NCI-H2081 (cell line): ENCODE results near the gene SUPV3L1.

Experiments used
- DNase-seq, 2 experiments: peaks; one replicate each; lab custom pipeline; 2025; lab: John Stamatoyannopoulos, UW

Gene SUPV3L1

GRCh38 chr10:69202332-69202731 is 22.3 kb downstream of the SUPV3L1 start:
- no peak for DNase-seq

DNA sequence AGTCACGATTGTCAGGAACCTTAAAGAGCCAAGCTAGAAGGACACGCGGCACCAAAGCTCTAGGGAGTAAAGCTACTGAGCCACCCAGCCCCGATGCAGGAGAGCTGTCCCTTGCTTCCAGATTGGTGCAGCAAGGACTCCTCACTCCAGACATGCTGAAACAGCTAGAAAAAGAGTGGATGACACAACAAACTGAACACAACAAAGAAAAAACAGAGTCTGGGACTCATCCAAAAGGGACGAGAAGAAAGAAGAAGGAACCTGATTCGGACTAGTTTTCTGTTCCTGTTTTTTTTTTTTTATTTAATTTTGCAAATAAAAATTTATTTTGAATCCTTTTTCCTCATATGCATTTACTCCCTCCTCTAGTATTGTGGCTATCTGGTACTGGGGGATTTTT is 28.7 kb downstream of the SUPV3L1 start:
- no peak for DNase-seq

DNA sequence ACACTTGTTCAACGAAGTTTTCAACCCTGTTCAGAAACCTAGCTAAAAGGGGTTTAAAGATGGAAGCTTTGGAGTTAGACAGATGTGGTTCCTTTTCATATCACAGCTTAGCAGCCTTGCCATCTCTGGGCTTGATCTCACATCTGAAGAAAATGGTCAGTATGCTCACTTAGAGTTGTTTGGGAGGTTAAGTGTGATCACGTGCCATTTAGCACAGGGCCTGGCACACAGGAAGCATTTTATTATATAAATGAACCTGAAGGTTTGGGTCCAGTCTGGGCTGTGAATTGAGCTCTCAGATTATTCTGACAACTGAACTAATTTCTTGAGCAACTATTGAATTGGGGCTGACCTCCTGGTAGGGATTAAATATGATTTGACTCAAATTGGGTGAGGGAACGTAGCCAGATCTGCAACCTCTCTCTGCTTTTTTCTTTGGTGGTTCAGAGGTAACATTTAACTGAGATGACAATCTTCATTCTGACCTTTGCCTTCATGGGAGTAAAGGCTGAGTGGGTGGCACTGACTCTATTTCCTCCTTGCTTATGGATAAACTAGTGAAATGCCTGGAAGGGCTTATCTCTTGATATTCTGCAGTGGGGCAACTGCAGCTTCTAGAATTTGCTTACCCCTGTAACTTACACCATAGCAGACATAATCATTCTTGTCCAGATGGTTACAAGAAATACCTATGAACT is 29.9 kb downstream of the SUPV3L1 start:
- no peak for DNase-seq

- no peak for DNase-seq
These were observed 31.1 kb downstream of the SUPV3L1 start for GRCh38 chr10:69211104-69211503.

- no peak for DNase-seq
These were observed 31.5 kb downstream of the SUPV3L1 start for GRCh38 chr10:69211524-69211923.

- DNase-seq, result no peak
These were observed 33.7 kb downstream of the SUPV3L1 start for GRCh38 chr10:69213591-69214311.

DNA sequence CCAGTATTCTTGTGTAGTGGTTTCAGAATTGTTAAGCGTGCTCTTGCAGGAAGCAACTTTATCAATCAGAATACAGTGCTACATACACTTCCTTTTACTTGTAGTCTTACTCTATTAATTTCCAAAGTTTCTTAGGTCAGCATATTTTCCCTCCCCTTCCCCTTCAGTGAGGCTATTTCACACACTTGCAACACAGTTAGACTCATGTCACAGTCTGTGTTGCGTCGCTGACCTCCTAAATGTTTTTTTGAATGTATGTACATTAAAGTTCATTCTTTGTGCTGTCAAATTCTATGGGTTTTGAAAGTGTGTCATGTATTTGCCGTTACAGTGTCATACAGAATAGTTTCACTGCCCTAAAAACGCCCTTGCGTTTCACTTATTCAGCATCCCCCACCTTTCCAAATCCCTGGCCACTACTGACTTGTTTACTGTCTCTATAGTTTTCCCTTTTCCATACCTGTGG is 34.7 kb downstream of the SUPV3L1 start:
- DNase-seq, result no peak

DNA sequence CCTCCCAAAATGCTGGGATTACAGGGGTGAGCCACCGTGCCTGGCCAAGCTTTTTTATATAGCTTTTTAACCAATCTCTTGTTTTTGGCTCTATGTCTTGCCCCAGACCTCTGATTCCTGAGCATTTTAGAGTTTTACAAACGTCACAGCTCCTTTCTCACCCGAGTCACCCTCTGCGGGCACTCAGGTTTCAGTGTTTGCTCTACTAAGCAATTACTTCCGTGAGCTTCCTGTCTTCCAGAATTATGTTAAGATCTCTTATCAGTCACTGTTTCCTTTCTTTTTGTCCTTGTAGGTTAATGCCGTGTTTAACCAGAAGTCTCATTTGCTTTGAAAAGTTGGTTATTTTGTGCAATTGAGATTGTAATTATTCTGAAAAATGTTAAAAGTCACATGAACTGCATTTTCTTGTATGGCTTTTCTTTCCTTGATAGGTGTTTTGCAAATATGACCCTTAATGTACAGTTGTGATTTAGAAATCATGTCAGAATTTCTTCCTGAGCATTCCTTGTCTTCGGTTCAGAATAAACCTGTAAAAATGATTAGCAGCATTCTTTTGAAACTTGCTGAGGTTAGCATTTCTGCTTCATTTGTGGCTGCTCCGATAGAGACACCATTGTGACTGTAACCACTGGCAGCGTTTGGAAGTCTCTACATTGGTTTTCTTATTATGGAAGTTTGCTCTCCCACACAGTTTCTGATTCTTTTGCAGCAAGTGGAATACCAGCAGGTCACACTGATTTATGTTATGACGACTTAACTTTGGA is 35.6 kb downstream of the SUPV3L1 start:
- no peak for DNase-seq

- no peak for DNase-seq
These were observed 36.6 kb downstream of the SUPV3L1 start for GRCh38 chr10:69216577-69217118.

DNA sequence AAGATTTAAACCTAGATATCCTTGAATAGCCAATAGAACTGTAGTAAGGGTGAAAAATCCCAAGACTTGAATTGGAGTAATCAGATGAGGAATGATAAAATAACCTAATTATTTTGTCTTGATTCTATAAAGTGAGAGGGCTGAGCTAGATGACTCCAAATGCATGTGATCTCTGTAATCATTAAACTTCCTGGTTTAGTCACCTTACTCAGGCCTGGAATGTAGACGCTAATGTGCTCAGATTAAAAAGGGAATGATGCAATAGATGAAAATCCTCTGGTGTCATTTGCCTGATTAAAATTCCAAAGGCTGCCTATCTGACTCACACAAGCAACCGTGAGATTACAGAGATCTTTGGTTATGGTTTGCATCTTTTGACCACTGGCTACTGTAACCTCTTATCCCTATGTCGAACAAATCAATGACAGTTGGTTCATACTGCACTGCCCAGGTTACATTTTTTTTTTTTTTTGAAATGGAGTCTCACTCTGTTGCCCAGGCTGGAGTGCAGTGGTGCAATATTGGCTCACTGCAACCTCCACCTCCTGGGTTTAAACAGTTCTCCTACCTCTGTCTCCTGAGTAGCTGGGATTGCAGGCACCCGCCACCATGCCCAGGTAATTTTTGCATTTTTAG is 37.2 kb downstream of the SUPV3L1 start:
- DNase-seq, result no peak

DNA sequence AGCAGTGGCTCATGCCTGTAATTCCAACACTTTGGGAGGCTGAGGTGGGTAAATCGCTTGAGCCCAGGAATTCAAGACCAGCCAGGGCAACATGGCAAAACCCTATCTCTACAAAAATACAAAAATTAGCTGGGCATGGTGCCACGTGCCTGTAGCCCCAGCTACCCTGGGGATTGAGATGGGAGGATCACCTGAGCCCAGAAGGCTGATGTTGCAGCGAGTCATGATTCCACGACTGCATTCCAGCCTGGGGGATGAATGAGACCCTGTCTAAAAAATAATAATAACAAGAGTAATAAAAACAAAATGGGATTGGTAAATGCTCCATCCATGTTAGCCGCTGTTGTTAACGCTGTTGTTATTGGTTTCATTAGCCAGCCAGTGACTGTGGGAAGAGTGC is 38.8 kb downstream of the SUPV3L1 start:
- DNase-seq, result no peak

DNA sequence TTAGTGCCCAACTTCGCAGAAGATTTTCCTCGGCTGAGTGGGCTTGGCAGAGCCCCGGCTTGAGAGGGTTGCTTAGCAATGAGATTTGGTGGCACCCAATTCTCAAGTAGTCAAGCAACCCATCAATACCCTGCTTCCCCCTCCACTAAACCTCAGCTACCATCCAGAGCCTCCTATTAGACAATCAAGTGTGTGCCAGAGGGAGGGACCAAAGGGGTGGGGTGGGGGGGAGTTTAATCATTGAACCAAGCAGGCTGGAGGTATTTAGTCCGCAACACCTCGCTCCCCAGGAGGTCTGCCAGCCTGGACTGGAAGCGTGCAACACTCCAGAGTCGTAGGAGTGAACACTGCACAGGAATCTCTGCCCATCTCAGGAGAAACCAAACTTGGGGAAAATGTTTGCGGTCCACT is 40.0 kb downstream of the SUPV3L1 start, which contains the start of gene HKDC1:
Gene HKDC1, plus strand, starts transcription at position 292 of the 411 bp plus-strand sequence. Its CDS starts 104 bp downstream, at position 396.
- DNase-seq, result no peak

GRCh38 chr10:69220507-69220906 is 40.5 kb downstream of the SUPV3L1 start:
- DNase-seq, result no peak

GRCh38 chr10:69222157-69223027 is 42.4 kb downstream of the SUPV3L1 start:
- peak; percentile 16 to 21 for DNase-seq

GRCh38 chr10:69223028-69223342 is 43.0 kb downstream of the SUPV3L1 start:
- no peak for DNase-seq

DNA sequence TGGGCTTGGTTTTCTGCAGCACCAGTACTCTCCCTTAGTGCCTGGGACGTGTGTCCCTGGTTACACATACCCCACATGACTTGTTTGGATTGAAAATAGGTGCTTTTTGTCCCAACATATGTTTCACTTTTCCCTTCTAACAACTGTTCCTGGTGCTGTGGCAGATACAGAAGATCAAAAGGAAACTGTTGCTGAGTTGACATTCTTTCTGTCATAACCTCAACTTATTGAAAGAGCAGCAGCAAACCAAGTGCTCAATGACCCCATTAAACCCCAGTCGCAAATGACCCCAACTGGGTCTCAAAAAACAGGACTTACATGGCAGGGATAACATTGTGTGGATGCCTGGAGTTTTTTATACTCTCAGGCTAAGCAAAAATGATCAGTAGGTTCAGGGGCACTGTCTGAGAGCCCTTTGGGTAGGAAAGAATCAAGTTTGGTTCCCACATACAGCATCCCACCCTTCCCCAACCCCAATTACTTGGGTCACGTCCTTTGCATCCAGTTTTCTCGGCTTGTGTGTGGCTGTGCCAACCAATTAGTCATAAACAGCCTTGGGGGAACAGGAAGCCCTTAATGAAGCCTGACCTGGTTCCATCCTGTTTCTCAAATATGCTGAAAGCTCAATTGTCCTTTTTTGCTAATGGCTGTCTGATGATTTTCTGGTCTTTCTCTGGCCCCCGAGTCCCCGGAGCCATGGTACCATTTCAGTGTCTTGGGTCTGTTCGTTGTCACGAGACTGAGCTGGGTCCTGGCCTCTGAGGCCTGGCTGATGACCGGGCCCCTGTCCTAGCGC is 45.0 kb downstream of the SUPV3L1 start:
- DNase-seq, result no peak

GRCh38 chr10:69225681-69226080 is 45.6 kb downstream of the SUPV3L1 start:
- no peak for DNase-seq

DNA sequence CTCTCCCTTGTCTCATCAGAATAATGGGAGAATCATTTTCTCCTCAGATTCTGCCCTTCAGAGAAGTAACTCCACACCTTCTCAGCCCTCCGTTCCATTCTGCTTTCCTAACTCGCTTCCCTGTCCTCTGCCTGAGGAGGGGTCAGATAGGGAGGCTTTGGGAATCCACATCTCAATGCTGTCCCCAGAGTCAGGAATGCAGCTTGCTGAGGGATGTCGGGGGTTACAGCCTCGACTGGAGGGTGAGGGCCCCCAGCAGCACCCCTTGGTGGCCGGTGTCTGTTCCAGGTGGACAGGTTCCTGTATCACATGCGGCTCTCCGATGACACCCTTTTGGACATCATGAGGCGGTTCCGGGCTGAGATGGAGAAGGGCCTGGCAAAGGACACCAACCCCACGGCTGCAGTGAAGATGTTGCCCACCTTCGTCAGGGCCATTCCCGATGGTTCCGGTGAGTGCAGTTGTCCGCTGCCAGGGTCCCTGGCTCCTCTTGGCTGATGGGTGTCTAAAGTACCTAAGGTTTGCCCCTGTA is 47.0 kb downstream of the SUPV3L1 start:
- no peak for DNase-seq

- no peak for DNase-seq
These were observed 48.1 kb downstream of the SUPV3L1 start for GRCh38 chr10:69228151-69228550.

- DNase-seq, result no peak
These were observed 49.5 kb downstream of the SUPV3L1 start for GRCh38 chr10:69229616-69229916.
